ENCODE data around the gene TET3.

Gene TET3

GRCh38 chr2:74007121-74007520 lies 22.4 kb downstream of the TET3 start:
- DNase-seq: no peak

- DNase-seq: no peak
Observed at GRCh38 chr2:74007711-74008110, 23.0 kb downstream of the TET3 start.

- DNase-seq: no peak
Observed at GRCh38 chr2:74008761-74009395, 24.2 kb downstream of the TET3 start.

DNA sequence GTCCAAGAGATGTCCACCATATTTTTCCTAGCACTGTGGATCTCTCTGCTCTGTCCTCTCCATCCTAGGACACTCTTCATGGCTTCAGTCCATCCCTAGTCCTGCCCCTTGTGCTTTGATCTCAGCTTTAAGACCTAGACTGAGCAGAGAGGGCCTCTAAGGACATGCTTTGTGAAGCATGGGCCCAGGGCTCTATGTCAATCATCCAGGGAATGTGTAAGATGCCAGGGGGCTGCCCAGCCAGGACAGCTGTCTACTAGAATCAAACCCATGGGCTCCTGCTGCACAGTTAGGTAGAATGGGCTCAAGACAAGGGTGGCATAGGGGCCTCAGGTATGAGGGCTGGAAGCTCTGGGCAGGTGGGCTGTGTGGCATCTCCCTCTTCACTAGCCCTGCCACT lies 24.9 kb downstream of the TET3 start:
- DNase-seq: no peak

GRCh38 chr2:74010087-74010541 lies 25.4 kb downstream of the TET3 start:
- no peak for DNase-seq

GRCh38 chr2:74011246-74011645 lies 26.5 kb downstream of the TET3 start:
- no peak for DNase-seq

DNA sequence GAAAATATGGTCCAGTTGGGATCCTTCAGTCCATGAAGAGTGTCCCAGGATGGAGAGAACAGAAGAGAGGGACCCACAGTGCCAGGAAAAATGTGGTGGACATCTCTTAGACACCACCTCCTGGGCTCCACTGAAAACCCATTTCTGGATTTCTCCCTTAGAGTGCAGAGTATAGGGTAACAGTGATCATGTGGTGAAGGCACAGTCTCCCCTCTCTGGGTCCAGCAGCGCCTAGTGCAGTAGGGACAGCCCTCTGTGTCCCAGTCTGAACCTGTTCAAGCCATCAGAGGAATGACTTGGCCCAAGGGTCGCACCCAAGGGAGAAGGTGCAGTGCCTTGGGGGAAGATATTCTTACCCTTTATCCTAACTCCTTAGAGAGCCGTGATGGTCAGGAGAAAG lies 30.1 kb downstream of the TET3 start:
- DNase-seq: no peak

DNA sequence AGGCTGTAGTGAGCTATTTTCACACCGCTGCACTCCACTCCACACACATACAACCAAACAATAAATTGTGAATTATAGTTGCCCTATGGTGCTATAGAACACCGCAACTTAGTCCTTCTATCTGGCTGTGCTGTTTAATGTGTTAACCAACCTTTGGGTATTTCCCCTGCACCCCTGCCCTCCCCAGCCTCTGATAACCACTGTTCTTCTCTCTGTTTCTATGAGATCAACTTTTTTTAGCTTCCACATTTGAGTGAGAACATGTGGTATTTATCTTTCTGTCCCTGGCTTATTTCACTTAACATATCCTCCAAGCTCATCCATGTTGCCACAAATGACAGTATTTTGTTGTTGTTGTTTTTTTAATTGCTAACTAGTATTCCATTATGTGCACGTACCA lies 32.5 kb downstream of the TET3 start:
- DNase-seq: no peak

DNA sequence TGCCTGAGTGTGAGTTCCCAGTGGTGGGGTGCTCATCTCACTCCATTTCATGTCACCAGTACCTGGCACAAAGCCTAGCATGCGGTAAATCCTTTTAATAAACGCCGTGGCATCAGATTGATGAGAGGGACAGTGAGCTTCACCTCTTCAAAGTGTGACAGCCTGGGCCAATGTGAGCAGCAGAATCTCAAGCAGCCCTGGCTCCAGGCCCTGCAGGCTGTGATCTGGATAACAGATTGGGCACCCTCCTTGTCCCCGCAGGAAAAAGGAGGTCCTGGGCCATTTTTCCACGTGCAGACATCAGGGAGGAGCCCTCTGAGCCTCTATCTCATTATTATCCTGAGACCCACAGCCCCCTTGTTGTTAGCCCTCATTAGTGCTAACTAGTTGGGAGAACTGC lies 34.8 kb downstream of the TET3 start:
- DNase-seq: no peak

- no peak for DNase-seq
Observed at GRCh38 chr2:74020702-74021406, 36.1 kb downstream of the TET3 start.

DNA sequence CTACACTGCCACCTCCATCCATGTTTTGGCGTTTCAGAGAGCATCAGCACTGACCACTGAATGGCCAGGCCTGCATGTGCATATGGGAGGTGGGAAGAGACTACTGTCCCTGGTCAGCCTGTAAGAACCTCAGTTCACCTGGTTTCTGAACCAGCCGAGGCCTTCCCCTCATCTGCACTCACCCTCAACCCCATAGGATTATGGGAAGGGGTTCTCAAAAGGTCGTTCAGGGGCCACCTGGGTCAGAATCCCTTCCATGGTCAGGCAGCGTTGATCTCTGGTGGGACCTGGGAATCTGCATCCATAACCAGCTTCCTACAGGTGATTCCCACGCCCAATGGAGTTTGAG lies 36.7 kb downstream of the TET3 start:
- DNase-seq: no peak

DNA sequence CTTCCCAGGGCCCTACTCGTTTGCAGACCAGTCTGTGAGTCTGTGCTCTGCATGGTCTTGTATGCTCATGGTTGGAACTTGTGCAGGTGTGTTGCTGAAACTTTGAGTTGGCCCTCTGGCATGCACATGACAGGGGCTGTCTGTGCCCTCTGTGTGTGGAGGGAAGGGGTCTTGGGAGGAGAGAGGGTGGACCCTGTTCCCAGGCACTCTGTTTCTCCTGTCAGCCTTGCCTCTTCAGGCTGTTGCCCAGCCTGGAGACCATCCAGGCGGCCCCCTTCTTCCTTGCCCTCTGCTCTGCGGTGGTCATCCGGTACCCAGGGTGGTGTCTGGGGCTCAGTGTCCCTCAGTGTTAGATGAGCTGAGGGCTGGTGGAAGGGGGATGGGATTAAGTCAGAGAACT lies 39.5 kb downstream of the TET3 start:
- DNase-seq: no peak

DNA sequence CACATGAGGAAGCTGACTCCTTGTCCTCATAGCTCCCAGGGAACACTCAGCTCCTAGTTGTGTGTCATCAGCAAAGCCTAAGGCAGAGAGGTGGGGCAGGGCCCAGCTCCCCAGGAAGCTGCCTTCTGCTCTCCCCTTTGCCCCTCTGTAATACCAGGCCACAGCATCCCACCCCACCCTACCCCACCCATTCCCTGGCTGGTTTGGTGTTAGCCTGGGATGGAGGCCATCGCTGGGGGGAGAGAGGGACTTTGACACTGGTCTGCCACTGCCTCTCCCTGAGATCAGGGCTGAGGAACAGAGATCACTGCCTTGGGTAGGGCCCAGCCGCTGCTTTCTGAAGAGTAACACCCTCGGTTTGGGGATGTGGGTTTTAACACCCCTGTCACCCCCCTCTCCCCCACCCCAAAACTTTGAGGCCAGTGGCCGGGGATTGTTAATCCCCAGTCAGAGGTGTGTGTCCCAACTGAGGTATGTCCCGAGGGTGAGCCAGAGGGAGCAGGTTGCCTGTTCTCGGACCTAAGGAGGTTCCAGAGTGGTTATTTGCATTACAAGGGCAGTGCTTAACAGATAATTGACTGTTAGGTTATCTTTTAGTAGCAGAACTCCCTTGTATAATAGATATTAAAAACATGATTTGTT lies 41.4 kb downstream of the TET3 start:
- DNase-seq: no peak

DNA sequence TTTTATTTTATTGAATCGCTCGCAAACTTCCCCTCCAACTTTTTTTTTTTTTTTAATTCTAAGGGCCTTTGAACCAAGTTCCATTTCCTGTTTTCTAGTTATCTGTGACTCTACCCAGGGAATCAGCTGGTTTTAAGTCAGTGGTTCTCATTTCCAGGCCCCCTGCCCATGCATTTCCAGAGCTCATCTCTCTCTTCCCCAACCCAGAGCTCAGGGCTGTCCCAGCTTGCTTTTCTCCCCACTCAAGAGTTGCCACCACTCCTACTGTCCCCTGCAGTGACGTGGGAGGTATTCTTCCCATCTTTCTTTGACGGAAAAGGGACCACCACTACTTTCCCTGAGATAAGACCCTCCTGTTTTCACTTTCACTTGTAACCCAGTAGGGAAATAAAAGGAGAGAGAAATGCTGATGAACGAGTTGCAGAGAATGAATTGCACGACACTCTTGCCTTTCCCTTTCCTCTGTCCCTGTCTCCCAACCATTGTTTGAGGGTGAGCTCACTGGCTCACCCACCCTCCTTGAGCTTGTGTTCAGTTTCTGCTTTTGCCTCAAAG lies 42.1 kb downstream of the TET3 start:
- DNase-seq: no peak

- DNase-seq: no peak
Observed at GRCh38 chr2:74027496-74027895, 42.8 kb downstream of the TET3 start.

DNA sequence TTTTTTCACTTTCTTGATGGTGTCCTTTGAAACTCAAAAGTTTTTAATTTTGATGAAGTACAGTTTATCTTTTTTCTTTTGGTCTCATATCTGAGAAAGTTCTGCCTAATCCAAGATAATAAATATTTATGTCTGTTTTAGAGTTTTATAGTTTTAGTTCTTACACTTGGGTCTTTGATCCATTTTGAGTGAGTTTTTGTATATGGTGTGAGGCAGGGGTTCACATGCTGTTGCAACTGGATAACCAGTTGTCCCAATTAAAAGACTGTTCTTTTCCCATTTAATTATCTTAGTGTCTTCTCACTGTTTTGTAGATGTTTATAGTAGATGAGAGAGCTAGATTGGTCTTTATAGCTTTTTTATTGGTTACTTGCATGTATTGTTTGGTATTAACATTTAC lies 43.6 kb downstream of the TET3 start:
- no peak for DNase-seq

DNA sequence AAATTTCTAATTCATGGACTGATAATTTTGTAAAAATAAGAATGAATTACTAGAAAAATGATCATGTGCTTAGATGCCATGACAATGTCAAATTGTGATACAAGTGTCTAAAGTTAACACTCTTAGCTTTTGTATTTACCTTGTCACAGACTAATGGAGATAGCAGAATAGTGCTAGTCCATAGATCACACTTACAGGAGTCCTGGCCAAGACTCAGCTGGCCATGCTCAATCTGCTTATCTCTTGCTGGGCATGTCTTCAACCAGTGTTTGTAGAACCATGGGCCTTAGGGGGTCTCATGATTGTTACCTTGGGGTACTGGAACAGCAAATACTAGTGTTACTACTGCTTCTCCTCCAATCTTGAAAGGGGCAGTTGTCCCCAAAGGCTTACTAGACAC lies 44.0 kb downstream of the TET3 start:
- no peak for DNase-seq

- DNase-seq: no peak
Observed at GRCh38 chr2:74029714-74030397, 45.1 kb downstream of the TET3 start.

DNA sequence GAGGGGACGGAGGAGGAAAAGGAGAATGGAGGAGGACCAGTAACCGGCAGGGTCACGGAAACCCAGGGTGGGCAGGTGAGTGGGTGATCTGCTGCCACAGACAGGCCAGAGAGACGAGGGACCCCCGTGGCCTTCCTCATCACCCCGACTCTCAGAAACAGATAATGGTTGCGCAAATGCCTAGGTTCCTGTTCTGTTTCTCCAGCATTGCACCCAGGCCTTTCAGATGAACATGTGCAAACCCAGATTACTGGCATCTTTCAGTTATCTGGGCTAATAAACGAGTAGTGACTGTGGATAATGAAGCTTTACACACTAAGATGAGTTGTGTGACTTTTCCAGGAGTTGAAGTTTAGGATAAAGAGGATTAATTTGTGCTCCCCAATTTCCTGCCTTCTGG lies 46.5 kb downstream of the TET3 start:
- no peak for DNase-seq

- no peak for DNase-seq
Observed at GRCh38 chr2:74031959-74032287, 47.2 kb downstream of the TET3 start.

DNA sequence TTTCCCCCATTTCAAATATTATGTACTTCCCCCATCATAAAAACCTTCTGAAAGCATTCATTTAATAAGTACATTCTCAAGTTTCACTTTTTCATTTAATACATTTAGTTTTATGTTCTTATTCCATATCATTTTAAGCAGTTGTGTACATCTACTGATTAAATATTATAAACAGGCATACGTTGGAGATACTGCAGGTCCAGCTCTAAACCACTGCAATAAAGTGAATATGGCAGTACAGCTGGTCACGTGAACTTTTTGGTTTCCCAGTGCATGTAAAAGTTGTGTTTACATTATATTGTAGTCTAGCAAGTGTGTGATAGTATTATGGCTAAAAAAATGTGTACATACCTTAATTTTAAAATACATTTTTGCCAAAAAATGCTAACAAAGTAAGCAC lies 48.7 kb downstream of the TET3 start:
- DNase-seq: no peak

Data from stimulated activated CD4-positive, alpha-beta T cell treated with anti-CD3 and anti-CD28 coated beads, Interleukin-2, amount 100 ng/mL, for 24 hours (primary cell).